Natural killer cell (primary cell): ENCODE data around the gene IGSF9. TPM values are rescaled to one million over a fixed set of nuclear protein-coding genes. Genes with fewer than 3 reads are reported as not detected.

ENCODE experiments used
- ATAC-seq, 3 donors: fragments of 150-1000 bp in 2 of 3; fragments of 200-7000 bp in 1 of 3; cut with Tn5 transposase; 1 replicate in 1 of 3; 2 replicates in 2 of 3; pipeline ENCODE4 v1.10.0; 2021; ENCODE audit warnings: mild to moderate bottlenecking in 2 of 3, moderate library complexity in 2 of 3
- DNase-seq, 2 donors: peaks; one replicate each; pipeline versions ENCODE4 v3.0.0 to v3.0.0-alpha.2; 2013 to 2021; ENCODE audit warnings: mixed read lengths in 1 of 2
- H3K27ac ChIP-seq: one replicate; pipeline ENCODE4 v1.5.1; 2013; ENCODE audit warnings: mild to moderate bottlenecking, low read length
- H3K27me3 ChIP-seq: one replicate; pipeline ENCODE4 v1.6.1; 2013; ENCODE audit warnings: low read length; ENCODE audit not compliant: control insufficient read depth, insufficient read depth
- H3K36me3 ChIP-seq: one replicate; pipeline ENCODE4 v1.6.1; 2013; ENCODE audit warnings: low read length; ENCODE audit not compliant: control insufficient read depth, insufficient read depth
- H3K4me1 ChIP-seq: one replicate; pipeline ENCODE4 v1.6.1; 2013; ENCODE audit warnings: low read length; ENCODE audit not compliant: control insufficient read depth, insufficient read depth
- H3K4me3 ChIP-seq: one replicate; pipeline ENCODE4 v1.5.1; 2013; ENCODE audit warnings: low read length
- H3K9me3 ChIP-seq: one replicate; pipeline ENCODE4 v1.6.1; 2013; ENCODE audit warnings: low read length; ENCODE audit not compliant: control insufficient read depth, insufficient read depth
- H3K27ac Mint-ChIP-seq, 2 donors: one replicate each; pipeline ENCODE4 v1.8.0; 2022; ENCODE audit warnings: mild to moderate bottlenecking in 2 of 2, mixed read lengths in 2 of 2, moderate library complexity in 1 of 2
- H3K27me3 Mint-ChIP-seq, 2 donors: one replicate each; pipeline ENCODE4 v1.8.0; 2022; ENCODE audit warnings: low read depth in 2 of 2, mixed read lengths in 2 of 2
- H3K36me3 Mint-ChIP-seq: one replicate; pipeline ENCODE4 v1.8.0; 2022; ENCODE audit warnings: mixed read lengths
- H3K4me1 Mint-ChIP-seq, 2 donors: one replicate each; pipeline ENCODE4 v1.8.0; 2022; ENCODE audit warnings: mixed read lengths in 2 of 2
- H3K4me3 Mint-ChIP-seq: one replicate; pipeline ENCODE4 v1.8.0; 2022; ENCODE audit warnings: mild to moderate bottlenecking, moderate library complexity, mixed read lengths
- H3K9me3 Mint-ChIP-seq, 2 donors: one replicate each; pipeline ENCODE4 v1.8.0; 2022; ENCODE audit warnings: mixed read lengths in 2 of 2
- CTCF ChIP-seq: fragments of 200-600 bp; IDR thresholded peaks from one replicate; pipeline ENCODE4 v1.8.0; 2022; ENCODE audit warnings: antibody characterized with exemption
- WGBS: methylation state at CpG from one replicate; pipeline ENCODE4 v1.1.7; 2013; ENCODE audit warnings: missing lambda C conversion rate; ENCODE audit not compliant: insufficient coverage; 5-methylcytosine and 5-hydroxymethylcytosine counted together
- intact Hi-C: fragments of 100-400 bp; cut with micrococcal nuclease; formaldehyde crosslinking; loops from one replicate; pipeline ENCODE4 v1.14.2; 2022
- total RNA-seq, 4 donors: library from RNA; stranded (reverse); fragments of 120-200 nt in 1 of 4; gene quantifications; one replicate each; pipeline versions ENCODE4 v1.2.3 to v1.2.4, GENCODE V29; 2013 to 2022

The IGSF9 gene
- total RNA-seq, 3 donors from 2014 or later (not counting 1 experiment from before 2014, with no cell fraction given), result not detected

GRCh38 chr1:159922511-159923202, 22.8 kb downstream of the IGSF9 start:
- H3K4me3 Mint-ChIP-seq, result peak overlapping the region; percentile 94
- no peak for TF ChIP-seq CTCF
- peaks cover 0 to 2% of the 10 kb centered on the region in 2 donors for H3K27me3 Mint-ChIP-seq
- ATAC-seq, result no peak
- H3K36me3 Mint-ChIP-seq, result peaks cover 9% of the 10 kb centered on the region
- H3K27me3 ChIP-seq, result no peaks in the 10 kb centered on the region
- H3K4me1 ChIP-seq, result peaks cover 61% of the 10 kb centered on the region
- peak overlapping the region; percentile 93 to 98 for H3K27ac Mint-ChIP-seq
- no peaks in the 10 kb centered on the region for H3K9me3 Mint-ChIP-seq
- peaks cover 70 to 88% of the 10 kb centered on the region in 2 donors for H3K4me1 Mint-ChIP-seq
- H3K4me3 ChIP-seq, result peak overlapping the region; percentile 97
- H3K36me3 ChIP-seq, result peaks cover 33% of the 10 kb centered on the region
- WGBS, result 47% methylated on average over 8 of the region's 8 CpGs
- H3K27ac ChIP-seq, result peak overlapping the region; percentile 98
- intact Hi-C loops, result loop anchor here (5.0 kb wide), 1 partner anchor 340 kb away; the partner anchor contains the start of gene DCAF8
- H3K9me3 ChIP-seq, result no peaks in the 10 kb centered on the region
- DNase-seq, result peak in 1 of 2 donors; percentile 42

GRCh38 chr1:159921700-159922504, 23.5 kb downstream of the IGSF9 start:
- Histone ChIP-seq H3K4me1 (peaks cover 61% of the 10 kb centered on the region), H3K36me3 (peaks cover 37% of the 10 kb centered on the region), H3K27me3 (no peaks in the 10 kb centered on the region), H3K27ac (peak overlapping the region; percentile 98), H3K9me3 (no peaks in the 10 kb centered on the region), H3K4me3 (peak overlapping the region; percentile 97)
- no peak for TF ChIP-seq CTCF
- 16% methylated on average over 15 of the region's 18 CpGs for WGBS
- intact Hi-C loops, result loop anchor here (5.0 kb wide), 1 partner anchor 340 kb away; the partner anchor contains the start of gene DCAF8
- Mint-ChIP-seq H3K27ac (peak overlapping the region; percentile 93 to 98), H3K36me3 (peaks cover 9% of the 10 kb centered on the region), H3K4me3 (peak overlapping the region; percentile 94), H3K27me3 (peaks cover 0 to 2% of the 10 kb centered on the region in 2 donors), H3K4me1 (peaks cover 75 to 91% of the 10 kb centered on the region in 2 donors), H3K9me3 (no peaks in the 10 kb centered on the region)
- DNase-seq (peak; percentile 52 to 66), ATAC-seq (no peak)

- H3K4me1 Mint-ChIP-seq, result peaks cover 72 to 87% of the 10 kb centered on the region in 2 donors
- TF ChIP-seq CTCF, result no peak
- Histone ChIP-seq H3K4me1 (peaks cover 60% of the 10 kb centered on the region), H3K27me3 (no peaks in the 10 kb centered on the region), H3K4me3 (no peak overlapping the region), H3K36me3 (peaks cover 43% of the 10 kb centered on the region), H3K9me3 (no peaks in the 10 kb centered on the region), H3K27ac (peak overlapping the region; percentile 98)
- peaks cover 9% of the 10 kb centered on the region for H3K36me3 Mint-ChIP-seq
- 89% methylated on average over 1 of the region's 1 CpG for WGBS
- intact Hi-C loops, result loop anchor here (5.0 kb wide), 1 partner anchor 341 kb away; the partner anchor contains the start of gene DCAF8
- DNase-seq (peak in 1 of 2 donors; percentile 53), ATAC-seq (no peak)
- H3K27ac Mint-ChIP-seq, result peak overlapping the region; percentile 93 to 98
- H3K9me3 Mint-ChIP-seq, result no peaks in the 10 kb centered on the region
- H3K4me3 Mint-ChIP-seq, result peak overlapping the region; percentile 94
- peaks cover 0 to 2% of the 10 kb centered on the region in 2 donors for H3K27me3 Mint-ChIP-seq
Measured at GRCh38 chr1:159921251-159921650, 24.2 kb downstream of the IGSF9 start.
